ENCODE results near the gene DET1.

Gene DET1

GRCh38 chr15:88546248-88547129 lies at the start of gene DET1:
Gene DET1, minus strand, starts transcription at chr15:88546681. Its CDS starts 14,976 bp downstream, at chr15:88531705.
- TF ChIP-seq CTCF (IDR thresholded peaks at IDR 0.05; ENCODE audit: extremely low read depth, missing control alignments) = peak; percentile 90

GRCh38 chr15:88591384-88591783 lies 44.9 kb upstream of the DET1 start:
- TF ChIP-seq CTCF (IDR thresholded peaks at IDR 0.05; ENCODE audit: extremely low read depth, missing control alignments) = no peak
- no peak for DNase-seq (ENCODE audit: low spot score)

More at GRCh38 chr15:88546248-88547129, at the start of gene DET1:
- peak; percentile 94 for DNase-seq (ENCODE audit: low spot score)

- no peak for DNase-seq (ENCODE audit: low spot score)
- no peak for TF ChIP-seq CTCF (IDR thresholded peaks at IDR 0.05; ENCODE audit: extremely low read depth, missing control alignments)
Measured at GRCh38 chr15:88590759-88591158, 44.3 kb upstream of the DET1 start.

- TF ChIP-seq CTCF (IDR thresholded peaks at IDR 0.05; ENCODE audit: extremely low read depth, missing control alignments) = no peak
Measured at GRCh38 chr15:88586401-88587162, 40.1 kb upstream of the DET1 start.

GRCh38 chr15:88580532-88580931 lies 34.1 kb upstream of the DET1 start:
- TF ChIP-seq CTCF (IDR thresholded peaks at IDR 0.05; ENCODE audit: extremely low read depth, missing control alignments) = no peak
- no peak for DNase-seq (ENCODE audit: low spot score)

More at GRCh38 chr15:88586401-88587162, 40.1 kb upstream of the DET1 start:
- DNase-seq (ENCODE audit: low spot score) = no peak

- DNase-seq (ENCODE audit: low spot score) = no peak
- no peak for TF ChIP-seq CTCF (IDR thresholded peaks at IDR 0.05; ENCODE audit: extremely low read depth, missing control alignments)
Measured at GRCh38 chr15:88579322-88579721, 32.8 kb upstream of the DET1 start.

GRCh38 chr15:88574655-88575054 lies 28.2 kb upstream of the DET1 start:
- DNase-seq (ENCODE audit: low spot score) = no peak
- TF ChIP-seq CTCF (IDR thresholded peaks at IDR 0.05; ENCODE audit: extremely low read depth, missing control alignments) = no peak
